ENCODE results near the gene VAV3.

VAV3 gene

GRCh38 chr1:107547363-107548155 is 417.4 kb downstream of the VAV3 start:
- no peak for DNase-seq
- in situ Hi-C loops (cut with HindIII; ENCODE audit: low pct_ligation_motif_present, low pct_unique_long_range_greater_than_20kb, low sequenced_read_pairs): no loop called here

DNA sequence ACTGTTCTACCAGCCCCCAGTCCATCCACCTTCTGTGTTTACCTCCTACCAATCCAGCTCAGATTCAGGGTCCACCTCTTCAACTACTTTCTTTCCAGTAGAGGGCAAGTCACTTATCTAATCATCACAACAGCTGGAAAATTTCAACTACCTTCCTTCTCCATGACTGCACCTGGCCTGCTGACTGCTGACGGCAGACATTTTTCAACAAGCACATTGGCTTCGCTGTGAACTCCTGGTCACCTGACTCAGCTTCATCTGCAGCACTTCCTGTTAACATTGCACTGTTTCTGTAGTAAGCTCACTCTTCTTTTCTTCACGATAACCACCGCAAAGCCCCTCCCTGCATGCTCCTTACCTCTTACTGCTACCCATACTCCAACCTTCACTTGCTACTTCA is 418.4 kb downstream of the VAV3 start:
- no peak for DNase-seq
- in situ Hi-C loops (cut with HindIII; ENCODE audit: low pct_ligation_motif_present, low pct_unique_long_range_greater_than_20kb, low sequenced_read_pairs): no loop called here

DNA sequence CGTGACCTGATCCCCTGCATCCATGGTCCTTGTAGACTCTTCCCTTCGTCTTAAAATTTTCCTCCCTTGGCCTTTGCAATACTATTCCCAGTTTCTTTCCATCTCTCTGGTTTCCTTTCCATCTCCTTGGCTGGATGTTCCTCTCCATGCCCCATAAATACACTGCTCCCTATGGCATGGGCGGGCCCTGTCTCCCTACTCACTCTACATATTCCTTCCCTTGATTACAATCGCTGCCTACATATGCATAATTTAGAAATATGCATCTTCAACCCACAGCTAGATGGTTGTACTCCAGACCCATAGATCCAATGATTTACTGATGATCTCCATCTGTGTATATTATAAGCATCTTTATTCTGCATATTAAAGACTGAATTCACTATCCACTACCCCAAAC is 419.1 kb downstream of the VAV3 start:
- in situ Hi-C loops (cut with HindIII; ENCODE audit: low pct_ligation_motif_present, low pct_unique_long_range_greater_than_20kb, low sequenced_read_pairs): no loop called here

DNA sequence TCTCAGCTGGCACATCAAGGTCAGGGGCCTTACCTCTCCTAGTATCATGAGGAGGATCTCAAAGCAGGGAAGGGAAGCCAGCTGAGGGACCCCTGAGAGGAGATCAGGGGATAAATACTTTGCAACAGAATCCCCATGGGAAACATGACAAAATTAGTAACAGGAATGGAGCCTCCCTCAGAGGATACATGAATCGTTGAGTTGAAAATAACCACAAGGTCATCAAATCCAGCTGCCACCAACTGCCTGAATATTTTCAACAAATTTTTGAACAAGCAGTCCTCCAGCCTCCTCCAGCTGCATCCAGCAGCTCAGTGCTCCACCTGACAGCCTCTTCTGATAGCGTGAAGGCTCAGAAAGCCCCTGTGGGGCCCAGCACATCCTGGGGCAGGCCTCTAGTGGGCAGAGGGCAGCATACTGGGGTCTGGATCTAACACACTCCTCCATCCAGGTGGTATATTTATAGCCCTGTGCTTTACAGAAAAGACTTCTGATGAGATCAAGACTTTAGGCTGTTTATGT is 419.9 kb downstream of the VAV3 start:
- in situ Hi-C loops (cut with HindIII; ENCODE audit: low pct_ligation_motif_present, low pct_unique_long_range_greater_than_20kb, low sequenced_read_pairs): no loop called here
- DNase-seq: no peak

More for the DNA sequence above, 419.1 kb downstream of the VAV3 start:
- no peak for DNase-seq

DNA sequence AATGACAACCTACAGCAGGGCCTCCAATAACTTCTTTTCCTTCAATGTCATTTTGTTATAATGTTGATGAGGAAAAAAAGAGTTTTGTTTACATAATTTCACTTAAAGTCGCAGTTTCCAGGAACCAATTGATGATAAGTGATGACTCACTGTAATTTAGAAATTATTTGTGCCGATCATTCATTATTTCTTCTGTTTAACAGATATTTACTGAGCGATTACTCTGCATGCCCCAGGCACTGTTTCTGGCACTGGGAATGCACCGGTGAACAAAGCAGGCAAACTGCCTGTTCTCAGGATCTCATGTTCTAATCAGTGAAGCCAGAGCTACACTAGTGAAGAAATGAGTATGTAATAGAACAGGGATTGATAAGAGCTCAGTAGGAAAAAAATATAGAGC is 420.7 kb downstream of the VAV3 start:
- in situ Hi-C loops (cut with HindIII; ENCODE audit: low pct_ligation_motif_present, low pct_unique_long_range_greater_than_20kb, low sequenced_read_pairs): no loop called here
- DNase-seq: no peak

- in situ Hi-C loops (cut with HindIII; ENCODE audit: low pct_ligation_motif_present, low pct_unique_long_range_greater_than_20kb, low sequenced_read_pairs): no loop called here
- no peak for DNase-seq
Observed at GRCh38 chr1:107541412-107541811, 423.6 kb downstream of the VAV3 start.

DNA sequence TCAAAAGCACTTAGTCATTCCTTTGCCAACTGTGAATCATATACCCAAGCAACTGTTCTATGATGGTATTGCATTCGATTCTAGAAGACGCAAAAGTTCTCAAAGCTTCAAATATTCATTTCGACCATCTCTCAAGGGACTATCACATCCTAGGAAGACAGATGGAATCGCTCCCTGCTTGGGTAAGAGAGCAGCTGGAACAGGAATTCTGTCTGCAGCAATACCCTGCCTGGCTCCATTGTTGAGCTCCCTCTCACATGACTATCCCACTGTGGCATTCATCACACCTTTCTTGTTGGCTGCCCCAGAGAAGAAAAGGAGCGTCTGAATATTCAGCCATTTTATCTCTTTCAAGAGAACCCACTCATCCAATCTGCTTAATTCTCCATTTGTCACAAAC is 426.5 kb downstream of the VAV3 start:
- in situ Hi-C loops (cut with HindIII; ENCODE audit: low pct_ligation_motif_present, low pct_unique_long_range_greater_than_20kb, low sequenced_read_pairs): no loop called here
- DNase-seq: no peak

- in situ Hi-C loops (cut with HindIII; ENCODE audit: low pct_ligation_motif_present, low pct_unique_long_range_greater_than_20kb, low sequenced_read_pairs): no loop called here
- DNase-seq: no peak
Observed at GRCh38 chr1:107536266-107536665, 428.7 kb downstream of the VAV3 start.

- in situ Hi-C loops (cut with HindIII; ENCODE audit: low pct_ligation_motif_present, low pct_unique_long_range_greater_than_20kb, low sequenced_read_pairs): no loop called here
- DNase-seq: no peak
Observed at GRCh38 chr1:107535091-107535490, 429.9 kb downstream of the VAV3 start.

GRCh38 chr1:107534632-107535031 is 430.3 kb downstream of the VAV3 start:
- in situ Hi-C loops (cut with HindIII; ENCODE audit: low pct_ligation_motif_present, low pct_unique_long_range_greater_than_20kb, low sequenced_read_pairs): no loop called here
- no peak for DNase-seq

DNA sequence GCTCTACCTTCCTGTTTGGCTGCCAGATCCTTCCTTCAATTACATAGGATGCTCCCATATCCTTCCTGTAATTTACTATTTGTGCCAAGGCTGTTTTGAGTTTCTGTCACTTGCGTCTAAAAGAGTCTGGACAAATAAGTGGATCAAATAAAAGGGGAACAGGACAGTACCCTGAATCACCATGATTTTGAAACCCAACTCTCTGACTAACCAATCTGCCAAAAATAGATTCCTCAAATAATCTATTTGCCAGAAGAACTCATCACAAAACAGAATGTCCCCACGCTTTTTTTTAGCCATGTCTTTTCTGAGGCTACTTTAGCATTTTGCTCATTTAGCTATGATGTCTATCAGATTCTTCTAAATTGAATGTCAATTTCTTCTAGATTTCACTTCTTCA is 431.5 kb downstream of the VAV3 start:
- DNase-seq: no peak
- in situ Hi-C loops (cut with HindIII; ENCODE audit: low pct_ligation_motif_present, low pct_unique_long_range_greater_than_20kb, low sequenced_read_pairs): no loop called here

GRCh38 chr1:107532318-107532717 is 432.7 kb downstream of the VAV3 start:
- DNase-seq: no peak
- in situ Hi-C loops (cut with HindIII; ENCODE audit: low pct_ligation_motif_present, low pct_unique_long_range_greater_than_20kb, low sequenced_read_pairs): no loop called here

DNA sequence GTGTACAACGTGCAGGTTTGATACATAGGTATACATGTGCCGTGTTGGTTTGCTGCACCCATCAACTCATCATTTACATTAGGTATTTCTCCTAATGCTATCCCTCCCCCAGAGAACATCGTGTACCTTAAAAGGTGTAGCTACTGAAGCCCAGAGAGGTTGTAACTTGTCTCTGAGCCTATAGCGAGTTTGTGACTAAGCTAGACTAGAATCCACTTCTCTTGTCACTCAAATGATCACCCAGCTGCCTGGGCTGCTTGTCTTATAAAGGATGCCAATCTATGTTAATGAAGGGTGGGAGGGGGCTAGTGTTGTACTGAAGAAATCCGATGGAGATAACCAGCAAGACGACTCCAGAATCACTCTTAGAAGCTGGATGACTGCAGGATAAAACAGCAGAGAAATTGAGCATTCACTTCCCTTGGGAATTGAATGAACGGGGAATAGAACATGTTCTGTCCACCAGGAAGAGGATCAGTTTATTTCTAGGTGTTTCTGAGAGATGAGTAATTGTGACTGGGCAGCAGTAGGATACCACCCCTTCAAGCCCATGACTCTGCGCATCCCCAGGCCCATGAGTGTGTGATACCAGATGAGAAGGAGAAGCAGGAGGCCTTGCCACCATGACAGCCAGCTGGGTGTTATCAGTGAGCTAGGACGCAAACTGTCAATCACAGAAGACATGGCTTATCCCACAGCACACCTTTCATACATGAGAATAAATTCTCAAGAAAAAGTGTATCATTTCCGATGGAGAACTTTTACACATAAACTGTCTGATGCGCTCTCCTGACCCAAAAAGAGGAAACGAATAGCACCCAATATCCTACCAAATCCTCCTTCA is 433.7 kb downstream of the VAV3 start:
- in situ Hi-C loops (cut with HindIII; ENCODE audit: low pct_ligation_motif_present, low pct_unique_long_range_greater_than_20kb, low sequenced_read_pairs): no loop called here
- no peak for DNase-seq

GRCh38 chr1:107530543-107530942 is 434.4 kb downstream of the VAV3 start:
- no peak for DNase-seq
- in situ Hi-C loops (cut with HindIII; ENCODE audit: low pct_ligation_motif_present, low pct_unique_long_range_greater_than_20kb, low sequenced_read_pairs): no loop called here

- in situ Hi-C loops (cut with HindIII; ENCODE audit: low pct_ligation_motif_present, low pct_unique_long_range_greater_than_20kb, low sequenced_read_pairs): no loop called here
- peak; percentile 53 for DNase-seq
Observed at GRCh38 chr1:107529511-107530149, 435.4 kb downstream of the VAV3 start.

GRCh38 chr1:107526524-107527198 is 438.3 kb downstream of the VAV3 start:
- in situ Hi-C loops (cut with HindIII; ENCODE audit: low pct_ligation_motif_present, low pct_unique_long_range_greater_than_20kb, low sequenced_read_pairs): no loop called here

GRCh38 chr1:107525961-107526360 is 439.0 kb downstream of the VAV3 start:
- in situ Hi-C loops (cut with HindIII; ENCODE audit: low pct_ligation_motif_present, low pct_unique_long_range_greater_than_20kb, low sequenced_read_pairs): no loop called here
- DNase-seq: no peak

More at GRCh38 chr1:107526524-107527198, 438.3 kb downstream of the VAV3 start:
- DNase-seq: no peak

GRCh38 chr1:107525145-107525544 is 439.8 kb downstream of the VAV3 start:
- in situ Hi-C loops (cut with HindIII; ENCODE audit: low pct_ligation_motif_present, low pct_unique_long_range_greater_than_20kb, low sequenced_read_pairs): no loop called here

DNA sequence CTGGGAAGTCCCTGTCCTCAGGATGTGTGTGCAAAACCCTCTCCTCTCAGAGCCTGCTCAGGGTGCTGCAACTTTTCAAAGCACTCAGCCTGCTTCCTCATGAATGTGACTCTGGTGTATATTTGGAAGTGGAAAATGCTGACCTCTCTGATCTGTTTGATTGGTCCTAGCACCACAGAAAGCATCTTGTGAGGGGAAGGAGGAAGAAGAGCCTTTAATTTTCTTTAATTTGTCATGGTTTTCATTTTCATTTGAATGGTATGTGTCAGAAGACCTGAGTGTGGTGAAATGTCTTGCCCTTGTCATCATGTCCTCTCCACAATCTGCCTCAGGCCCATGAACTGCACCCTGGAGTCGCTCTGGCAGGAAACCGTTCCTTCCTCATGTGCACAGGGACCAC is 440.7 kb downstream of the VAV3 start:
- DNase-seq: no peak
- in situ Hi-C loops (cut with HindIII; ENCODE audit: low pct_ligation_motif_present, low pct_unique_long_range_greater_than_20kb, low sequenced_read_pairs): no loop called here

More at GRCh38 chr1:107525145-107525544, 439.8 kb downstream of the VAV3 start:
- no peak for DNase-seq
